ENCODE results near the gene RPS15. TPM values are rescaled to one million over a fixed set of nuclear protein-coding genes. Genes with fewer than 3 reads are reported as not detected.

RPS15 gene
- total RNA-seq, 1 experiment from 2014 or later: 1,862 TPM

- H3K9me2 ChIP-seq (ENCODE audit: insufficient read depth): no peaks in the 10 kb centered on the region
- no peak for DNase-seq (ENCODE audit: low read depth, low spot score)
- POLR2A ChIA-PET: interaction anchor here (2.1 kb wide), 1 partner anchor 10 kb away, joined by 6 read pairs; no protein-coding TSS in a partner anchor
- no peak overlapping the region for H3K9ac ChIP-seq (ENCODE audit: low read length)
- CTCF ChIA-PET: interaction anchor here (2.2 kb wide), 1 partner anchor 10 kb away, joined by 9 read pairs; no protein-coding TSS in a partner anchor
- RAD21 ChIA-PET (ENCODE audit: low non-redundant PET in 1 of 2, low total read pairs in 2 of 2, uncharacterized antibody in 2 of 2, unreplicated experiment in 2 of 2): interaction anchor here in 1 of 2 experiments (0.7 kb wide), 1 partner anchor 197 kb away, joined by 3 read pairs; no protein-coding TSS in a partner anchor
- BruUV-seq (replicated peaks): no TSS peak
- peaks cover 11% of the 10 kb centered on the region; the same call in 1 of the 2 replicates for H3K79me2 ChIP-seq (ENCODE audit: insufficient read depth, low read length)
- H3K4me1 ChIP-seq (ENCODE audit: control insufficient read depth in 1 of 2, insufficient read depth in 2 of 2, low read length in 2 of 2): peaks cover 4 to 19% of the 10 kb centered on the region in 2 experiments; a peak in 2 of 4 replicates
- no peaks in the 10 kb centered on the region for H3K27me3 ChIP-seq (ENCODE audit: insufficient read depth, low read length)
- no peak overlapping the region for H3K4me2 ChIP-seq (ENCODE audit: low read length)
- no peak for ATAC-seq
- H3K36me3 ChIP-seq (ENCODE audit: control insufficient read depth in 1 of 2, insufficient read depth in 2 of 2, low read length in 2 of 2): no peaks in the 10 kb centered on the region; a peak in 1 of 4 replicates
- intact Hi-C loops (cut with micrococcal nuclease): no loop called here
- no peaks in the 10 kb centered on the region for H3K9me3 ChIP-seq (ENCODE audit: control insufficient read depth in 1 of 2, insufficient read depth in 1 of 2, low read depth in 1 of 2, low read length in 2 of 2)
- H3K4me3 ChIP-seq (replicated peaks in 1 of 2; ENCODE audit: low read depth in 1 of 2, low read length in 2 of 2): no peak overlapping the region
- no peak overlapping the region for H2AFZ ChIP-seq (ENCODE audit: low read depth, low read length, poor library complexity, severe bottlenecking)
- no peaks in the 10 kb centered on the region for H4K20me1 ChIP-seq (ENCODE audit: insufficient read depth)
- H3K27ac ChIP-seq (ENCODE audit: low read depth, low read length): no peak overlapping the region; the same call in 1 of the 2 replicates
- TF ChIP-seq CBX3 (IDR thresholded peaks at IDR 0.05; ENCODE audit: low read depth) (no peak), CTCF (IDR thresholded peaks at IDR 0.05 in 2 of 3, conservative IDR thresholded peaks at IDR 0.05 in 1 of 3; ENCODE audit: borderline replicate concordance in 1 of 3, insufficient read depth in 1 of 3, low read depth in 2 of 3, low read length in 2 of 3) (peak in 2 of 3 experiments; percentile 22 to 32; a peak in 4 of 6 replicates), YY1 (IDR thresholded peaks at IDR 0.05; ENCODE audit: extremely low read depth, insufficient replicate concordance, low read depth, low read length) (no peak), POLR2AphosphoS5 (IDR thresholded peaks at IDR 0.05; ENCODE audit: low read depth, low read length) (no peak), POLR2A (IDR thresholded peaks at IDR 0.05; ENCODE audit: borderline replicate concordance, extremely low read depth, insufficient read depth, insufficient read length) (no peak), ZFX (IDR thresholded peaks at IDR 0.05) (no peak), EZH2 (IDR thresholded peaks at IDR 0.05) (no peak), JUND (IDR thresholded peaks at IDR 0.05) (no peak)
Measured at GRCh38 chr19:1465191-1466016, 27.2 kb downstream of the RPS15 start.
